ENCODE data around the gene IL17C.

DNA sequence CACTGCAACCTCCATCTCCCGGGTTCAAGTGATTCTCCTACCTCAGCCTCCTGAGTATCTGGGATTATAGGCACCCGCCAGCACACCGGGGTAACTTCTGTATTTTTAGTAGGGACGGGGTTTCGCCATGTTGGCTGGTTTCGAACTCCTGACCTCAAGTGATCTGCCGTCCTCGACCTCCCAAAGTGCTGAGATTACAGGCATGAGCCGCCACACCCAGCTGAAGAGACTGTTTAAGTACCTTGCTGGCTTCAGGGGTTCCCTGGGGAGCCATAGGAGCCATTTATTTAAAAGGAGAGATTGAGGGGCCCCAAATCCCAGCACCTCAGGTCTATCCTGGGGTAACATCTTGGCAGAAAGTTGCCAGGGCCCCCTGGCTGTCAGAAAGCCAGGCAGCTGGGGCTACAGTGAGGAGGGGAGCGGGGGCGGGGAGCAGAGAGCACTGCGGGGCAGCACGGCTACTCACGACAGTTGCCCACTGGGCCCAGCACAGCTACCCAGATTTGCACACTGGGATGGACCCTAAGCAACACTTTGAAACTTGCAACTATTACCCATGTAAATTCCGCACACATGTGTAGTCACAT, 46.3 kb downstream of the IL17C start:
- TF ChIP-seq, protein P1, sequence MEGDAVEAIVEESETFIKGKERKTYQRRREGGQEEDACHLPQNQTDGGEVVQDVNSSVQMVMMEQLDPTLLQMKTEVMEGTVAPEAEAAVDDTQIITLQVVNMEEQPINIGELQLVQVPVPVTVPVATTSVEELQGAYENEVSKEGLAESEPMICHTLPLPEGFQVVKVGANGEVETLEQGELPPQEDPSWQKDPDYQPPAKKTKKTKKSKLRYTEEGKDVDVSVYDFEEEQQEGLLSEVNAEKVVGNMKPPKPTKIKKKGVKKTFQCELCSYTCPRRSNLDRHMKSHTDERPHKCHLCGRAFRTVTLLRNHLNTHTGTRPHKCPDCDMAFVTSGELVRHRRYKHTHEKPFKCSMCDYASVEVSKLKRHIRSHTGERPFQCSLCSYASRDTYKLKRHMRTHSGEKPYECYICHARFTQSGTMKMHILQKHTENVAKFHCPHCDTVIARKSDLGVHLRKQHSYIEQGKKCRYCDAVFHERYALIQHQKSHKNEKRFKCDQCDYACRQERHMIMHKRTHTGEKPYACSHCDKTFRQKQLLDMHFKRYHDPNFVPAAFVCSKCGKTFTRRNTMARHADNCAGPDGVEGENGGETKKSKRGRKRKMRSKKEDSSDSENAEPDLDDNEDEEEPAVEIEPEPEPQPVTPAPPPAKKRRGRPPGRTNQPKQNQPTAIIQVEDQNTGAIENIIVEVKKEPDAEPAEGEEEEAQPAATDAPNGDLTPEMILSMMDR (IDR thresholded peaks at IDR 0.05; ENCODE audit: borderline replicate concordance, extremely low read depth, low read length, poor library complexity, severe bottlenecking), result no peak
- no peak for TF ChIP-seq EZH2 (IDR thresholded peaks at IDR 0.05; ENCODE audit: borderline replicate concordance, low read depth, low read length, severe bottlenecking)
